Activated T-helper 1 cell treated with anti-CD3 and anti-CD28 coated beads, Interleukin-12 subunit alpha, Interleukin-12 subunit beta, Interleukin-2, Interleukin-4 antibody, amounts not matched to agents 30 ng/mL and 10 ng/mL and 1 ng/mL, durations not matched to agents 14 hours and 24 hours and 36 hours (primary cell): ENCODE measurements around the gene SPINK1. TPM values are rescaled to one million over a fixed set of nuclear protein-coding genes. Genes with fewer than 3 reads are reported as not detected.

ENCODE experiments used
- DNase-seq: peaks from one replicate; pipeline ENCODE4 v3.0.0; 2021; ENCODE audit warnings: low spot score
- H3K27ac Mint-ChIP-seq: one replicate; pipeline ENCODE4 v1.8.0; 2021; ENCODE audit warnings: mild to moderate bottlenecking, mixed read lengths
- H3K27me3 Mint-ChIP-seq: one replicate; pipeline ENCODE4 v1.8.0; 2022; ENCODE audit warnings: mild to moderate bottlenecking, moderate library complexity, mixed read lengths; ENCODE audit not compliant: insufficient read depth
- H3K36me3 Mint-ChIP-seq: one replicate; pipeline ENCODE4 v1.8.0; 2021; ENCODE audit warnings: low read depth, mixed read lengths
- H3K4me1 Mint-ChIP-seq: one replicate; pipeline ENCODE4 v1.8.0; 2021; ENCODE audit warnings: low read depth, mixed read lengths
- H3K4me3 Mint-ChIP-seq: one replicate; pipeline ENCODE4 v1.8.0; 2021; ENCODE audit warnings: mild to moderate bottlenecking, moderate library complexity, mixed read lengths
- H3K9me3 Mint-ChIP-seq: one replicate; pipeline ENCODE4 v1.8.0; 2021; ENCODE audit warnings: mixed read lengths
- intact Hi-C: fragments of 100-400 bp; cut with micrococcal nuclease; formaldehyde crosslinking; loops from one replicate; pipeline ENCODE4 v1.15.1; 2024
- total RNA-seq: library from RNA; stranded (reverse); gene quantifications from 2 replicates; pipeline ENCODE4 v1.2.3, GENCODE V29; 2022

Gene SPINK1
- total RNA-seq, 1 donor from 2014 or later = not detected

DNA sequence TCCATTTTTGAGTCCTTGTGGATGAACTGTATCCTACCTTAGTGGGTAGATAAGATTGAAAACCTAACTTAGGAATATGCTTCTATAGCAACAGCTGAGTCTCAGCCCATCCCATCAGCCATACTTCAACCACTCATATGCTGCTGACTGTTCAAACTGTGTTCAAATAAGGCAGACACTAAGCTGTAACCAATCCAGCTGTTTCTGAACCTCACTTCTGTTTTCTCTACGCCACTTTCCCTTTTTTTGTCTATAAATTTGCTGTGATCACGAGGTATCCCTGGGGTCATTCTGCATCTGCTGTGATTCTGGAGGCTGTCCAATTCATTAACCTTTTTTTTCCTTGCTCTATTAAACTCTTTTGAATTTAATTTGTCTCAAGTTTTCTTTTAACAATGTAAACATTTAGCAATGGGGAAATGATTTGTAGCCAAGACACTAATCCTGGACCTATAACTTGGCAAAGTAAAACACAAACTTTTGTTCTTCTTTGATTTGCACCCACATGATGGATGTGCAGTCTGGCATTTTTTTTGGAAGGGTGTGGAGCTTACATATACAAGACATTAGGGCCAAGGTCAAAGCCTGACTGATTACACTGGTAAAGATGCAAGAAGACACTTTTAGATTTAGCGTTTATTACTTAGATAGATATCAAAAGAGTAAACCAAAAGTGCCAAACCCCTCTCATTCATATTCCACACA, 32.1 kb upstream of the SPINK1 start:
- Mint-ChIP-seq H3K4me3 (no peak overlapping the region), H3K27ac (no peak overlapping the region), H3K27me3 (peaks cover under 1% of the 10 kb centered on the region), H3K4me1 (no peaks in the 10 kb centered on the region), H3K36me3 (no peaks in the 10 kb centered on the region), H3K9me3 (no peaks in the 10 kb centered on the region)
- no peak for DNase-seq
- intact Hi-C loops = no loop called here

GRCh38 chr5:147860641-147861025, 29.2 kb upstream of the SPINK1 start:
- Mint-ChIP-seq H3K36me3 (no peaks in the 10 kb centered on the region), H3K27ac (no peak overlapping the region), H3K27me3 (peaks cover 6% of the 10 kb centered on the region), H3K4me3 (no peak overlapping the region), H3K4me1 (peaks cover 5% of the 10 kb centered on the region), H3K9me3 (no peaks in the 10 kb centered on the region)
- intact Hi-C loops = no loop called here
- no peak for DNase-seq

- Mint-ChIP-seq H3K27ac (no peak overlapping the region), H3K27me3 (peaks cover 6% of the 10 kb centered on the region), H3K9me3 (no peaks in the 10 kb centered on the region)
These were observed 28.6 kb upstream of the SPINK1 start for GRCh38 chr5:147859962-147860640.

GRCh38 chr5:147858565-147858964, 27.1 kb upstream of the SPINK1 start:
- no peaks in the 10 kb centered on the region for H3K9me3 Mint-ChIP-seq
- no peak for DNase-seq
- peaks cover 5% of the 10 kb centered on the region for H3K4me1 Mint-ChIP-seq
- no peak overlapping the region for H3K27ac Mint-ChIP-seq
- no peaks in the 10 kb centered on the region for H3K36me3 Mint-ChIP-seq
- H3K27me3 Mint-ChIP-seq = peaks cover 6% of the 10 kb centered on the region
- intact Hi-C loops = loop anchor here (5.0 kb wide), 1 partner anchor 264 kb away; no protein-coding TSS in a partner anchor
- H3K4me3 Mint-ChIP-seq = no peak overlapping the region

More at GRCh38 chr5:147859962-147860640, 28.6 kb upstream of the SPINK1 start:
- intact Hi-C loops = loop anchor here (5.0 kb wide), 1 partner anchor 262 kb away; no protein-coding TSS in a partner anchor
- no peak for DNase-seq
- H3K36me3 Mint-ChIP-seq = no peaks in the 10 kb centered on the region
- H3K4me3 Mint-ChIP-seq = no peak overlapping the region
- peaks cover 5% of the 10 kb centered on the region for H3K4me1 Mint-ChIP-seq

DNA sequence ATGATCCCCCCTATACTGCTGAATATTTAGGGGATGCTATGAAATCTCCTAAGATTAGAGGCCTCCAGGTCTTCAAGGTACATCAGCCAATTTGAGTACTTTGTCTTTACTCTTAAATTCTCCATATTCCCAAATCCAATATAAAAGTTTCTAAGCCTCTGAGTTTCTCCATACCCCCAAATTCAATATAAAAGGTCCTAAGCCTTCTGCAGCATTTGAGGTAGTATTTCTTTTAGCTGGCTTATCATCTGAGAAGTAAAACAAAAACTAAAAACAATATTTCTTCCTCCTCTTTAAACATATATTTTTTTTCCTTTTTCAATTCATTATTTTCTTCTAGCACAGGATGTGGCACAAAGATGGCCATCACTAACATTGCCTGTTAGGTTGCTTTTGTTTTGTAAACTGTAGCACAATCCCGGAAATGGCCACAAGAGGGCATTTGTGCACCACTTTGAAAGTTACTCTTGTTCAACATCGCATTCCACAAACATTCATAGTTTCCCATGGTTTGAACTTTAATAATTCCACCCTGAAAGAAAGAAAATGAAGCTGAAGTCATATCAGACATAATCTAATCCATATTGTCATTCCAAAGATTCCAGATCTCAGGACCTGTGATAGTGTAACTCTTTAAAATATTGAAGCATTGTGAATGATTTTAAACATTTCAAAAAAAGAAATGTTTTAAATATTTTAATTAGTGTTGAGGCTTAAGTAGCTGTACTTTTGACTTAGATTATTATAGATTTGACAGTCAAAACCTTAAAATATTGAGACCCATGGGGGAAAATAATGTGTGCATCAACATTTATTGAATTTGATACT, 26.0 kb upstream of the SPINK1 start:
- H3K27ac Mint-ChIP-seq = no peak overlapping the region
- peaks cover 6% of the 10 kb centered on the region for H3K27me3 Mint-ChIP-seq
- H3K36me3 Mint-ChIP-seq = no peaks in the 10 kb centered on the region
- H3K4me1 Mint-ChIP-seq = peaks cover 5% of the 10 kb centered on the region
- H3K4me3 Mint-ChIP-seq = no peak overlapping the region
- H3K9me3 Mint-ChIP-seq = no peaks in the 10 kb centered on the region
- intact Hi-C loops = loop anchor here (5.0 kb wide), 1 partner anchor 265 kb away; no protein-coding TSS in a partner anchor
- DNase-seq = peak; percentile 16

GRCh38 chr5:147856801-147857200, 25.3 kb upstream of the SPINK1 start:
- peaks cover 9% of the 10 kb centered on the region for H3K27me3 Mint-ChIP-seq
- no peaks in the 10 kb centered on the region for H3K36me3 Mint-ChIP-seq
- H3K4me3 Mint-ChIP-seq = no peak overlapping the region
- DNase-seq = no peak
- no peak overlapping the region for H3K27ac Mint-ChIP-seq
- H3K4me1 Mint-ChIP-seq = peaks cover 5% of the 10 kb centered on the region
- intact Hi-C loops = loop anchor here (5.0 kb wide), 1 partner anchor 266 kb away; no protein-coding TSS in a partner anchor
- H3K9me3 Mint-ChIP-seq = no peaks in the 10 kb centered on the region

GRCh38 chr5:147855774-147856069, 24.3 kb upstream of the SPINK1 start:
- no peak for DNase-seq
- intact Hi-C loops = loop anchor here (5.0 kb wide), 1 partner anchor 267 kb away; no protein-coding TSS in a partner anchor
- Mint-ChIP-seq H3K36me3 (no peaks in the 10 kb centered on the region), H3K4me3 (no peak overlapping the region), H3K4me1 (peaks cover 5% of the 10 kb centered on the region), H3K27ac (no peak overlapping the region), H3K9me3 (no peaks in the 10 kb centered on the region), H3K27me3 (peaks cover 9% of the 10 kb centered on the region)

DNA sequence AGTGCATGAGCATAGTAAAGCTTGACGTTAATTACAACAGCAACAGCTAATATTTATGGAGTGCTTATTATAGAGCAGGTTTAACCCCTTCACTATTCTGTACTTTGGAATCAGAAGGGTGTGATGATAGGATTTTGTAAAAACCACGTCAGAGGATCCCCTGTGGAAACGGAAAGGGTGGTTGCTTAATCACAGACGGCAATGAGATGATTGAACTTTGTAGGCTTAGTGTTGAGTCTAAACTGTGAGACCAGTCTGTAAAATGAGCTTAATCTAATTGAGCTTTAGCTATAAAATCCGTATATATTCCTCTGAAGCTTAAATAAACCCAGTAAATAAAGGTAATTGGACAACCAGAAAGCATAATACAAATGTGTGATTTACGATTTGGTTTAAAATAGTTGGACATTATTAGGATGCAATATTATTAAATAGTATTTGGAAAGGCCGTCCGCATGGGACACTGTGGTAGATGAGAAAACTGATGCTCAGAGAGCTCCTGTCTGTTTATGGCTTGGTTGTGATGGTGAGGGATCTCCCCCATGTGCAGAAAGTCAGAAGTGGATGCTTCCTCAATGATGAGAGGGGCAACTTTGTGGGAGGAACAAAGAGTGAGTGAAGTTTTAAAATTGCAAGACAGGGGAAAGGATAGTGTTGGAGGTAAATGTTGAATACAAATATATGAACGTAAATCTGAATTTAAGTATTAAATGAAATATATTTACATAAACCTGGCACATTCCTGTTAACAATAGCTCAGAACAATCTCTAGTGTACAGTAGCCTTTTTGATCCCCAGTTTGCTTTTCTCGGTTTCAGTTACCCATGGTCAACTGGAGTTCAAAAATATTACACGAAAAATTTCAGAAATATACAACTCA, 23.7 kb upstream of the SPINK1 start:
- intact Hi-C loops = loop anchor here (5.0 kb wide), 1 partner anchor 267 kb away; no protein-coding TSS in a partner anchor
- no peak overlapping the region for H3K4me3 Mint-ChIP-seq
- H3K36me3 Mint-ChIP-seq = no peaks in the 10 kb centered on the region
- H3K4me1 Mint-ChIP-seq = peaks cover 5% of the 10 kb centered on the region
- DNase-seq = no peak
- H3K27ac Mint-ChIP-seq = no peak overlapping the region
- no peaks in the 10 kb centered on the region for H3K9me3 Mint-ChIP-seq
- H3K27me3 Mint-ChIP-seq = peaks cover 9% of the 10 kb centered on the region

DNA sequence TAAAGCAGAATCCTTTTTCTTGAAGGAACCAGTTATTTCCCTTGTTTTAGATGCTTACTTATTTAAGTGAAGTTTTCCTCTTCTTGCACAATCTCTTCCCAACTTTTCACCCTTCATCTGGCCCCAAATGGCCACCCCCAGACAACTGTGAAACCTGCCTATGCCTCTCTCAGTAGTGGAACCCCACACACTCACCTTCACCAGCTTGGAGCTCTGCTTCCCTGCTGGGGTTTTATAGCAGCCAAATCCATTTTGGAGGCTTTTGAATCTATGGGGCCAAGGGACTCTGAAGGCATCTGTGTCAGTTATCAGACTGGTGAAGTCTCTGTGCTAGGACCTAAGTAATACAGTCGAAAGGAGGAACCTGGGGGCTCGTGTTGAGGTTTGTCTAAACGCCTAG, 22.9 kb upstream of the SPINK1 start:
- Mint-ChIP-seq H3K27ac (no peak overlapping the region), H3K4me3 (no peak overlapping the region), H3K36me3 (no peaks in the 10 kb centered on the region), H3K27me3 (peaks cover 11% of the 10 kb centered on the region), H3K4me1 (peaks cover 5% of the 10 kb centered on the region), H3K9me3 (no peaks in the 10 kb centered on the region)
- no peak for DNase-seq
- intact Hi-C loops = no loop called here

- H3K27ac Mint-ChIP-seq = no peak overlapping the region
- peaks cover 5% of the 10 kb centered on the region for H3K4me1 Mint-ChIP-seq
- no peak overlapping the region for H3K4me3 Mint-ChIP-seq
- intact Hi-C loops = no loop called here
- no peaks in the 10 kb centered on the region for H3K36me3 Mint-ChIP-seq
- no peaks in the 10 kb centered on the region for H3K9me3 Mint-ChIP-seq
- peaks cover 14% of the 10 kb centered on the region for H3K27me3 Mint-ChIP-seq
- no peak for DNase-seq
These were observed 22.0 kb upstream of the SPINK1 start for GRCh38 chr5:147853372-147853987.

GRCh38 chr5:147852365-147852764, 20.9 kb upstream of the SPINK1 start:
- no peak for DNase-seq
- no peak overlapping the region for H3K4me3 Mint-ChIP-seq
- intact Hi-C loops = no loop called here
- peaks cover 10% of the 10 kb centered on the region for H3K27me3 Mint-ChIP-seq
- H3K9me3 Mint-ChIP-seq = no peaks in the 10 kb centered on the region
- H3K36me3 Mint-ChIP-seq = no peaks in the 10 kb centered on the region
- peaks cover 1% of the 10 kb centered on the region for H3K4me1 Mint-ChIP-seq
- no peak overlapping the region for H3K27ac Mint-ChIP-seq

- intact Hi-C loops = no loop called here
- Mint-ChIP-seq H3K27me3 (peaks cover 10% of the 10 kb centered on the region), H3K9me3 (no peaks in the 10 kb centered on the region)
These were observed 20.1 kb upstream of the SPINK1 start for GRCh38 chr5:147851578-147851977.

More at GRCh38 chr5:147851578-147851977, 20.1 kb upstream of the SPINK1 start:
- Mint-ChIP-seq H3K4me3 (no peak overlapping the region), H3K4me1 (no peaks in the 10 kb centered on the region), H3K36me3 (no peaks in the 10 kb centered on the region), H3K27ac (no peak overlapping the region)
- no peak for DNase-seq
